Measurements from ENCODE around the gene MT1A. TPM values are rescaled to one million over a fixed set of nuclear protein-coding genes. Genes with fewer than 3 reads are reported as not detected.
A peak's percentile ranks its signal among the peaks of the same experiment; 100 is the strongest.

The MT1A gene
- total RNA-seq, 4 donors from 2014 or later, result 9.9 to 171 (median 25.5) TPM; not detected in 1

- 60% methylated on average over 3 of the region's 3 CpGs; no CpG with 5 or more reads in 1 of the 2 donors for WGBS, 2 donors (ENCODE audit: low coverage in 1 of 2)
- Histone ChIP-seq H3K36me3 (no peaks in the 10 kb centered on the region), H3K27ac (no peak overlapping the region), H3K27me3 (peaks cover 26% of the 10 kb centered on the region), H3K4me3 (no peak overlapping the region), H3K4me1 (peaks cover 0 to 43% (median 4%) of the 10 kb centered on the region in 3 donors), H3K9me3 (no peaks in the 10 kb centered on the region)
- TF ChIP-seq EP300 (IDR thresholded peaks at IDR 0.05), result no peak
- TF ChIP-seq CTCF (IDR thresholded peaks at IDR 0.05), result no peak
- no peak for TF ChIP-seq POLR2A (IDR thresholded peaks at IDR 0.05)
- ATAC-seq, result no peak
Measured at GRCh38 chr16:56630134-56630533, 8.3 kb upstream of the MT1A start.

GRCh38 chr16:56631197-56631596 is 7.3 kb upstream of the MT1A start:
- ATAC-seq, result no peak
- peak overlapping the region in 3 of 4 donors; percentile 77 to 81 (median 79) for H3K27ac ChIP-seq
- 91 to 92% methylated on average over 9 to 10 of the region's 10 CpGs for WGBS, 2 donors (ENCODE audit: low coverage in 1 of 2)
- H3K27me3 ChIP-seq, result peaks cover 37% of the 10 kb centered on the region
- H3K4me3 ChIP-seq, result no peak overlapping the region
- no peaks in the 10 kb centered on the region for H3K36me3 ChIP-seq
- peaks cover 0 to 45% (median 8%) of the 10 kb centered on the region in 3 donors for H3K4me1 ChIP-seq
- TF ChIP-seq EP300 (IDR thresholded peaks at IDR 0.05), result no peak
- TF ChIP-seq POLR2AphosphoS5 (IDR thresholded peaks at IDR 0.05), result no peak
- TF ChIP-seq CTCF (IDR thresholded peaks at IDR 0.05), result no peak
- TF ChIP-seq POLR2A (IDR thresholded peaks at IDR 0.05), result no peak
- H3K9me3 ChIP-seq, result no peaks in the 10 kb centered on the region

- no peaks in the 10 kb centered on the region for H3K36me3 ChIP-seq
- peak overlapping the region; percentile 26 to 53 for H3K4me3 ChIP-seq
- peak overlapping the region in 3 of 4 donors; percentile 77 to 81 (median 79) for H3K27ac ChIP-seq
- TF ChIP-seq POLR2AphosphoS5 (IDR thresholded peaks at IDR 0.05), result no peak
- TF ChIP-seq EP300 (IDR thresholded peaks at IDR 0.05), result no peak
- TF ChIP-seq POLR2A (IDR thresholded peaks at IDR 0.05), result no peak
- no peak for TF ChIP-seq CTCF (IDR thresholded peaks at IDR 0.05)
- peaks cover 0 to 39% (median 8%) of the 10 kb centered on the region in 3 donors for H3K4me1 ChIP-seq
- ATAC-seq, result no peak
- whole genome bisulfite sequencing, 2 donors (ENCODE audit: low coverage in 1 of 2), result 31 to 79% methylated on average over 2 to 9 of the region's 14 CpGs
- no peaks in the 10 kb centered on the region for H3K9me3 ChIP-seq
- peaks cover 43% of the 10 kb centered on the region for H3K27me3 ChIP-seq
Measured at GRCh38 chr16:56631832-56632155, 6.7 kb upstream of the MT1A start.

GRCh38 chr16:56632156-56632847 is 6.2 kb upstream of the MT1A start, which contains the start of gene MT1M:
Gene MT1M (plus strand): TSS chr16:56632659. CDS start chr16:56632732, 73 bp downstream.
- no peaks in the 10 kb centered on the region for H3K9me3 ChIP-seq
- H3K27me3 ChIP-seq, result peaks cover 48% of the 10 kb centered on the region
- whole genome bisulfite sequencing, 2 donors (ENCODE audit: low coverage in 1 of 2), result 8% methylated on average over 4 of the region's 61 CpGs; no CpG with 5 or more reads in 1 of the 2 donors
- peak within 1 kb of the TSS; percentile 26 to 53 for H3K4me3 ChIP-seq
- peaks cover 0 to 34% (median 8%) of the 10 kb centered on the region in 3 donors for H3K4me1 ChIP-seq
- ATAC-seq, result peak; percentile 82
- no peaks in the 10 kb centered on the region for H3K36me3 ChIP-seq
- peak; percentile 43 to 68 for TF ChIP-seq POLR2A (IDR thresholded peaks at IDR 0.05)
- TF ChIP-seq EP300 (IDR thresholded peaks at IDR 0.05), result no peak
- TF ChIP-seq CTCF (IDR thresholded peaks at IDR 0.05), result peak in 1 of 4 experiments; percentile 14
- peak; percentile 84 for TF ChIP-seq POLR2AphosphoS5 (IDR thresholded peaks at IDR 0.05)
- H3K27ac ChIP-seq, result peak within 1 kb of the TSS in 3 of 4 donors; percentile 77 to 81 (median 79)
